ENCODE data around the gene PLCB4.

- TF ChIP-seq, protein P1, sequence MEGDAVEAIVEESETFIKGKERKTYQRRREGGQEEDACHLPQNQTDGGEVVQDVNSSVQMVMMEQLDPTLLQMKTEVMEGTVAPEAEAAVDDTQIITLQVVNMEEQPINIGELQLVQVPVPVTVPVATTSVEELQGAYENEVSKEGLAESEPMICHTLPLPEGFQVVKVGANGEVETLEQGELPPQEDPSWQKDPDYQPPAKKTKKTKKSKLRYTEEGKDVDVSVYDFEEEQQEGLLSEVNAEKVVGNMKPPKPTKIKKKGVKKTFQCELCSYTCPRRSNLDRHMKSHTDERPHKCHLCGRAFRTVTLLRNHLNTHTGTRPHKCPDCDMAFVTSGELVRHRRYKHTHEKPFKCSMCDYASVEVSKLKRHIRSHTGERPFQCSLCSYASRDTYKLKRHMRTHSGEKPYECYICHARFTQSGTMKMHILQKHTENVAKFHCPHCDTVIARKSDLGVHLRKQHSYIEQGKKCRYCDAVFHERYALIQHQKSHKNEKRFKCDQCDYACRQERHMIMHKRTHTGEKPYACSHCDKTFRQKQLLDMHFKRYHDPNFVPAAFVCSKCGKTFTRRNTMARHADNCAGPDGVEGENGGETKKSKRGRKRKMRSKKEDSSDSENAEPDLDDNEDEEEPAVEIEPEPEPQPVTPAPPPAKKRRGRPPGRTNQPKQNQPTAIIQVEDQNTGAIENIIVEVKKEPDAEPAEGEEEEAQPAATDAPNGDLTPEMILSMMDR (optimal IDR thresholded peaks at IDR 0.05 in 1 of 3, IDR thresholded peaks at IDR 0.05 in 1 of 3, conservative IDR thresholded peaks at IDR 0.05 in 1 of 3; ENCODE audit: extremely low read depth in 1 of 3, insufficient read depth in 2 of 3, low read length in 3 of 3) = no peak
- TF ChIP-seq EZH2 (IDR thresholded peaks at IDR 0.05; ENCODE audit: low read length) = no peak
Measured at GRCh38 chr20:9241232-9241692, 172.4 kb downstream of the PLCB4 start.
